Measurements from ENCODE around the gene ZACN. TPM values are rescaled to one million over a fixed set of nuclear protein-coding genes. Genes with fewer than 3 reads are reported as not detected.

Gene ZACN
- polyA plus RNA-seq, 1 of the 3 experiments (the other 2 are of a cell fraction): not detected

DNA sequence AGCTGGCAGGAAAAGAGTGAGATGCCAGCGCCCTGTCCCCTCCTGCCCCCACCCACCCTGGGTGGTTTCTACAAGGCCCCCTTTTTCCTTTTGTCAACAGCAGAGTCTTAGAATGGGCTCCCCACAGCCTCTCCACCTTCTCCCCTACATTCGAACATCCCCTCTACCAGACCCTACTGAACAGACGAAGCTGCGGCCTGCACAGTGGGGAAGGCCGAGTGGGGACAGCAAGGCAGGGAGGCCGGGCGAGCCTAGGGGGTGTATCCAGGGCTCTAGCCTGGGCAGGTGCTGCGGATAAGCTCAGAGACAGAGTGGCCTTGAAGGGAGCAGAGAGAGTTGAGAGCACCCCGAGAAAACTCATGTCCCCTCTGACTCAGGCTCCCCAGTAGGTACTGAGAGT, 7.4 kb downstream of the ZACN start:
- POLR2A ChIA-PET: no interaction called here
- H3K79me2 ChIP-seq (ENCODE audit: insufficient read depth): no peaks in the 10 kb centered on the region
- TF ChIP-seq YY1 (IDR thresholded peaks at IDR 0.05; ENCODE audit: low read depth): no peak
- no peak for TF ChIP-seq EZH2phosphoT487 (IDR thresholded peaks at IDR 0.05; ENCODE audit: borderline replicate concordance, low read depth)
- no peak for TF ChIP-seq FOXJ3 (CRISPR knock-in tag; IDR thresholded peaks at IDR 0.05)
- TF ChIP-seq TAF1 (IDR thresholded peaks at IDR 0.05; ENCODE audit: borderline replicate concordance, low read depth, low read length): no peak
- no peak for TF ChIP-seq ZBTB33 (IDR thresholded peaks at IDR 0.05; ENCODE audit: borderline replicate concordance, low read depth)
- TF ChIP-seq EP300 (IDR thresholded peaks at IDR 0.05; ENCODE audit: borderline replicate concordance in 1 of 2, low read depth in 1 of 2, low read length in 1 of 2): no peak
- TF ChIP-seq POLR2AphosphoS5 (IDR thresholded peaks at IDR 0.05; ENCODE audit: low read depth, low read length): no peak
- no peak for TF ChIP-seq TCF12 (IDR thresholded peaks at IDR 0.05)
- no peak for TF ChIP-seq FOSL2 (IDR thresholded peaks at IDR 0.05; ENCODE audit: borderline replicate concordance, low read depth)
- TF ChIP-seq ELF1 (IDR thresholded peaks at IDR 0.05): no peak
- no peak for TF ChIP-seq GABPA (IDR thresholded peaks at IDR 0.05; ENCODE audit: low read depth)
- no peak for TF ChIP-seq USF2 (IDR thresholded peaks at IDR 0.05; ENCODE audit: borderline replicate concordance, low read depth, low read length)
- no peak for TF ChIP-seq SIN3A (IDR thresholded peaks at IDR 0.05; ENCODE audit: borderline replicate concordance, low read depth, low read length)
- TF ChIP-seq REST (IDR thresholded peaks at IDR 0.05; ENCODE audit: low read depth, low read length): no peak
- TF ChIP-seq NFIC (IDR thresholded peaks at IDR 0.05; ENCODE audit: borderline replicate concordance): no peak
- no peak for TF ChIP-seq MXI1 (IDR thresholded peaks at IDR 0.05; ENCODE audit: low read depth, low read length)
- TF ChIP-seq RFX5 (IDR thresholded peaks at IDR 0.05; ENCODE audit: low read length): no peak
- no peak overlapping the region for H2AFZ ChIP-seq (ENCODE audit: low read depth)
- H3K36me3 ChIP-seq (replicated peaks in 1 of 2; ENCODE audit: control insufficient read depth in 1 of 2, insufficient read depth in 2 of 2, low read length in 1 of 2): peaks cover 28 to 89% of the 10 kb centered on the region in 2 experiments
- no peak overlapping the region for H3K27ac ChIP-seq (ENCODE audit: low read depth in 2 of 2, low read length in 1 of 2)
- no peaks in the 10 kb centered on the region for H3K27me3 ChIP-seq (ENCODE audit: insufficient read depth)
- no peaks in the 10 kb centered on the region for H3K4me1 ChIP-seq (ENCODE audit: control insufficient read depth in 1 of 2, insufficient read depth in 2 of 2, low read depth in 1 of 2, low read length in 1 of 2)
- no peaks in the 10 kb centered on the region for H4K20me1 ChIP-seq (ENCODE audit: insufficient read depth)
- DNase-seq: peak; percentile 25
- no peak overlapping the region for H3K9ac ChIP-seq
- H3K9me3 ChIP-seq: no peaks in the 10 kb centered on the region
- no peaks in the 10 kb centered on the region for H3K9me2 ChIP-seq
- no peak overlapping the region for H3K4me3 ChIP-seq (ENCODE audit: low read depth in 2 of 2, low read length in 1 of 2)
- H3K4me2 ChIP-seq: no peak overlapping the region
- H3F3A ChIP-seq (replicated peaks; ENCODE audit: insufficient read depth): peaks cover 9% of the 10 kb centered on the region
- WGBS (ENCODE audit: low lambda C conversion rate): 96% methylated on average over 9 of the region's 9 CpGs
- CTCF ChIA-PET: interaction anchor here (0.9 to 1.6 kb wide), 4 partner anchors 8 to 86 kb away, joined by 3 to 7 read pairs (median 4); partner anchors contain the start of genes CDK3 and GALR2
